ENCODE results near the gene POT1. TPM values are rescaled to one million over a fixed set of nuclear protein-coding genes. Genes with fewer than 3 reads are reported as not detected.
A peak's percentile ranks its signal among the peaks of the same experiment; 100 is the strongest.

Gene POT1
- total and polyA plus RNA-seq, 2 experiments from 2014 or later = 12.0 to 40.4 TPM

DNA sequence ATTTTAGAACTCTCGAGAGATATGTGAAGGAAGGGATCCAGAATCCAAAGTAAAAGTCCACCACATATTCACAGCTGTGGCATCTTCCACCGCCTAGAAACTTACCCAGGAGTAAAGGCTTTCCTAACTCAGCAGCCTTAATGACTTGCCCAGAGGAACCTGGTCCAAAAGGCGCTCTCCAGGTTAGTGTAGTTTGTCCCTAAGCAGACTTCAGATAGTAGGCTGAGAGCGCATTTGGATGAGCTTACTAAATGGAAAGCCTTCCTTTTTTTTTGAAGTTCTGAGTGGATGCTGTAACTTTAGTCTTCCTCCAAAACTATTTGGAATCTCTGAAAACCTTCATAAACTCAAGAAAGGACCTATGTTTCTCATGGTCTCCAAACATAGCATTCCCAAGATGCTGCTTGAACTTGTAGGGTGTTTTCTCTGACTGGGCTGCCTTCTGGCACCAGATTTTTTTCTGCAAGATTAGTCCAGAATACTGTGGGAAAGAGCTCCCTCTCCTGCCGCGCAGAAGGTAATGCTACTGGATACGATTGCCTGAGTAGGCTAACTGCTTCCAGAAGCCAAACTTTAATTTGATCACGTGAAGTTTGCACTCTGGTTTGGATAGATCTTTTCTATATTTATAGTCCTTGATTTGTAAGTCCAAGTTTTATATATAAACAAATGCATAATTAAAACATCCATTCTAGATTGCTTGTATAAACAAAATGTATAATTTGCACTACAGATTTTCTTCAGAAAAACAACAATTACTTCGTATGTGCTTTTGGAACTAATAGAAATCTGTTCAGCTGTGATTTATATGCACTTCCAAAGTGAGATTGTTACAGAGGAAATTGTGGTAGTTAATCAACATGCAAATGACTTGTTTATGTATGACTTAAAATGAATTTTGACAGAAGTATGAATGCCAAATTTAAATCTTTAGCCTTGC lies 144.5 kb downstream of the POT1 start:
- Histone ChIP-seq H3K27me3 (ENCODE audit: insufficient read depth) (no peaks in the 10 kb centered on the region), H3K4me1 (ENCODE audit: insufficient read depth) (peaks cover 25% of the 10 kb centered on the region), H3K9me2 (ENCODE audit: insufficient read depth) (peaks cover 12% of the 10 kb centered on the region; the same call in 1 of the 2 replicates), H3K79me2 (replicated peaks; ENCODE audit: insufficient read depth) (no peaks in the 10 kb centered on the region), H2AFZ (no peak overlapping the region), H3K27ac (ENCODE audit: low read depth) (no peak overlapping the region), H3K4me2 (no peak overlapping the region), H3F3A (replicated peaks; ENCODE audit: low read depth) (no peaks in the 10 kb centered on the region), H4K20me1 (replicated peaks; ENCODE audit: insufficient read depth) (no peaks in the 10 kb centered on the region), H3K4me3 (no peak overlapping the region), H3K36me3 (ENCODE audit: insufficient read depth) (no peaks in the 10 kb centered on the region)
- no peak overlapping the region for H3K4me3 Mint-ChIP-seq
- ATAC-seq (peak; percentile 93), DNase-seq (ENCODE audit: low spot score) (peak; percentile 80)
- H3K9me3 Mint-ChIP-seq = no peaks in the 10 kb centered on the region
- no peaks in the 10 kb centered on the region for H3K36me3 Mint-ChIP-seq (ENCODE audit: low read depth)
- peaks cover 2% of the 10 kb centered on the region for H3K27me3 Mint-ChIP-seq (ENCODE audit: insufficient read depth, low read depth, poor library complexity)
- TF ChIP-seq, protein P1, sequence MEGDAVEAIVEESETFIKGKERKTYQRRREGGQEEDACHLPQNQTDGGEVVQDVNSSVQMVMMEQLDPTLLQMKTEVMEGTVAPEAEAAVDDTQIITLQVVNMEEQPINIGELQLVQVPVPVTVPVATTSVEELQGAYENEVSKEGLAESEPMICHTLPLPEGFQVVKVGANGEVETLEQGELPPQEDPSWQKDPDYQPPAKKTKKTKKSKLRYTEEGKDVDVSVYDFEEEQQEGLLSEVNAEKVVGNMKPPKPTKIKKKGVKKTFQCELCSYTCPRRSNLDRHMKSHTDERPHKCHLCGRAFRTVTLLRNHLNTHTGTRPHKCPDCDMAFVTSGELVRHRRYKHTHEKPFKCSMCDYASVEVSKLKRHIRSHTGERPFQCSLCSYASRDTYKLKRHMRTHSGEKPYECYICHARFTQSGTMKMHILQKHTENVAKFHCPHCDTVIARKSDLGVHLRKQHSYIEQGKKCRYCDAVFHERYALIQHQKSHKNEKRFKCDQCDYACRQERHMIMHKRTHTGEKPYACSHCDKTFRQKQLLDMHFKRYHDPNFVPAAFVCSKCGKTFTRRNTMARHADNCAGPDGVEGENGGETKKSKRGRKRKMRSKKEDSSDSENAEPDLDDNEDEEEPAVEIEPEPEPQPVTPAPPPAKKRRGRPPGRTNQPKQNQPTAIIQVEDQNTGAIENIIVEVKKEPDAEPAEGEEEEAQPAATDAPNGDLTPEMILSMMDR (conservative IDR thresholded peaks at IDR 0.05; ENCODE audit: low read depth in 2 of 2) = peak; percentile 94 to 96
- no peak for TF ChIP-seq NANOG (IDR thresholded peaks at IDR 0.05; ENCODE audit: borderline replicate concordance)
- H3K27ac Mint-ChIP-seq = no peak overlapping the region
- peaks cover 25% of the 10 kb centered on the region for H3K4me1 Mint-ChIP-seq

DNA sequence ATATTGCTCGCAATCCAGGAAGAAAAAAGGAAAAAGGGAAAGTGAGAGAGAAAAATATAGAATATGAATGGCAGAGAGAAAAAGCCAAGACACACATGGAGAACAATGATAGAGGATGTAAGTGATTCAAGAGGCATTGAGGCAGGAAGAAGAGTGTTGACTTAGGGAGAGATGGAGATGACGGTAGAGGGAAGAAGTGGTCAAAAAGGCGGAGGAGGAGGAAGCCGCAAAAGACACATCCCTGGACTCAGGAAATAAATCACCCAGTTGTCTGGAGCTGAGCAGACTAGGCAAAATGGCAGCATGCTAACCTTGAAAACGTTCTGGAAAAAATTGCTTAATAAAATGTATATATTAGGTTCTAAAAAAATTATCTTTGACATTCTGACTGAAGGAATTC lies 146.4 kb downstream of the POT1 start:
- Histone ChIP-seq H3K4me2 (peak overlapping the region; percentile 13), H3K9me2 (ENCODE audit: insufficient read depth) (peaks cover 12% of the 10 kb centered on the region; the same call in 1 of the 2 replicates)
- TF ChIP-seq, protein P2, sequence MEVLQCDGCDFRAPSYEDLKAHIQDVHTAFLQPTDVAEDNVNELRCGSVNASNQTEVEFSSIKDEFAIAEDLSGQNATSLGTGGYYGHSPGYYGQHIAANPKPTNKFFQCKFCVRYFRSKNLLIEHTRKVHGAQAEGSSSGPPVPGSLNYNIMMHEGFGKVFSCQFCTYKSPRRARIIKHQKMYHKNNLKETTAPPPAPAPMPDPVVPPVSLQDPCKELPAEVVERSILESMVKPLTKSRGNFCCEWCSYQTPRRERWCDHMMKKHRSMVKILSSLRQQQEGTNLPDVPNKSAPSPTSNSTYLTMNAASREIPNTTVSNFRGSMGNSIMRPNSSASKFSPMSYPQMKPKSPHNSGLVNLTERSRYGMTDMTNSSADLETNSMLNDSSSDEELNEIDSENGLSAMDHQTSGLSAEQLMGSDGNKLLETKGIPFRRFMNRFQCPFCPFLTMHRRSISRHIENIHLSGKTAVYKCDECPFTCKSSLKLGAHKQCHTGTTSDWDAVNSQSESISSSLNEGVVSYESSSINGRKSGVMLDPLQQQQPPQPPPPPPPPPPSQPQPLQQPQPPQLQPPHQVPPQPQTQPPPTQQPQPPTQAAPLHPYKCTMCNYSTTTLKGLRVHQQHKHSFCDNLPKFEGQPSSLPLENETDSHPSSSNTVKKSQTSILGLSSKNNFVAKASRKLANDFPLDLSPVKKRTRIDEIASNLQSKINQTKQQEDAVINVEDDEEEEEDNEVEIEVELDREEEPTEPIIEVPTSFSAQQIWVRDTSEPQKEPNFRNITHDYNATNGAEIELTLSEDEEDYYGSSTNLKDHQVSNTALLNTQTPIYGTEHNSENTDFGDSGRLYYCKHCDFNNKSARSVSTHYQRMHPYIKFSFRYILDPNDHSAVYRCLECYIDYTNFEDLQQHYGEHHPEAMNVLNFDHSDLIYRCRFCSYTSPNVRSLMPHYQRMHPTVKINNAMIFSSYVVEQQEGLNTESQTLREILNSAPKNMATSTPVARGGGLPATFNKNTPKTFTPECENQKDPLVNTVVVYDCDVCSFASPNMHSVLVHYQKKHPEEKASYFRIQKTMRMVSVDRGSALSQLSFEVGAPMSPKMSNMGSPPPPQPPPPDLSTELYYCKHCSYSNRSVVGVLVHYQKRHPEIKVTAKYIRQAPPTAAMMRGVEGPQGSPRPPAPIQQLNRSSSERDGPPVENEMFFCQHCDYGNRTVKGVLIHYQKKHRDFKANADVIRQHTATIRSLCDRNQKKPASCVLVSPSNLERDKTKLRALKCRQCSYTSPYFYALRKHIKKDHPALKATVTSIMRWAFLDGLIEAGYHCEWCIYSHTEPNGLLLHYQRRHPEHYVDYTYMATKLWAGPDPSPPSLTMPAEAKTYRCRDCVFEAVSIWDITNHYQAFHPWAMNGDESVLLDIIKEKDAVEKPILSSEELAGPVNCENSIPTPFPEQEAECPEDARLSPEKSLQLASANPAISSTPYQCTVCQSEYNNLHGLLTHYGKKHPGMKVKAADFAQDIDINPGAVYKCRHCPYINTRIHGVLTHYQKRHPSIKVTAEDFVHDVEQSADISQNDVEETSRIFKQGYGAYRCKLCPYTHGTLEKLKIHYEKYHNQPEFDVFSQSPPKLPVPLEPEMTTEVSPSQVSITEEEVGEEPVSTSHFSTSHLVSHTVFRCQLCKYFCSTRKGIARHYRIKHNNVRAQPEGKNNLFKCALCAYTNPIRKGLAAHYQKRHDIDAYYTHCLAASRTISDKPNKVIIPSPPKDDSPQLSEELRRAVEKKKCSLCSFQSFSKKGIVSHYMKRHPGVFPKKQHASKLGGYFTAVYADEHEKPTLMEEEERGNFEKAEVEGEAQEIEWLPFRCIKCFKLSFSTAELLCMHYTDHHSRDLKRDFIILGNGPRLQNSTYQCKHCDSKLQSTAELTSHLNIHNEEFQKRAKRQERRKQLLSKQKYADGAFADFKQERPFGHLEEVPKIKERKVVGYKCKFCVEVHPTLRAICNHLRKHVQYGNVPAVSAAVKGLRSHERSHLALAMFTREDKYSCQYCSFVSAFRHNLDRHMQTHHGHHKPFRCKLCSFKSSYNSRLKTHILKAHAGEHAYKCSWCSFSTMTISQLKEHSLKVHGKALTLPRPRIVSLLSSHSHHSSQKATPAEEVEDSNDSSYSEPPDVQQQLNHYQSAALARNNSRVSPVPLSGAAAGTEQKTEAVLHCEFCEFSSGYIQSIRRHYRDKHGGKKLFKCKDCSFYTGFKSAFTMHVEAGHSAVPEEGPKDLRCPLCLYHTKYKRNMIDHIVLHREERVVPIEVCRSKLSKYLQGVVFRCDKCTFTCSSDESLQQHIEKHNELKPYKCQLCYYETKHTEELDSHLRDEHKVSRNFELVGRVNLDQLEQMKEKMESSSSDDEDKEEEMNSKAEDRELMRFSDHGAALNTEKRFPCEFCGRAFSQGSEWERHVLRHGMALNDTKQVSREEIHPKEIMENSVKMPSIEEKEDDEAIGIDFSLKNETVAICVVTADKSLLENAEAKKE (CRISPR knock-in tag; IDR thresholded peaks at IDR 0.05) = no peak
- TF ChIP-seq ZNF331 (CRISPR knock-in tag; IDR thresholded peaks at IDR 0.05; ENCODE audit: low read depth) = no peak
- TF ChIP-seq ZNF114 (CRISPR knock-in tag; IDR thresholded peaks at IDR 0.05) = no peak
- no peak for TF ChIP-seq EZH2 (IDR thresholded peaks at IDR 0.05; ENCODE audit: low read depth, unreplicated experiment)
- TF ChIP-seq, protein P3, sequence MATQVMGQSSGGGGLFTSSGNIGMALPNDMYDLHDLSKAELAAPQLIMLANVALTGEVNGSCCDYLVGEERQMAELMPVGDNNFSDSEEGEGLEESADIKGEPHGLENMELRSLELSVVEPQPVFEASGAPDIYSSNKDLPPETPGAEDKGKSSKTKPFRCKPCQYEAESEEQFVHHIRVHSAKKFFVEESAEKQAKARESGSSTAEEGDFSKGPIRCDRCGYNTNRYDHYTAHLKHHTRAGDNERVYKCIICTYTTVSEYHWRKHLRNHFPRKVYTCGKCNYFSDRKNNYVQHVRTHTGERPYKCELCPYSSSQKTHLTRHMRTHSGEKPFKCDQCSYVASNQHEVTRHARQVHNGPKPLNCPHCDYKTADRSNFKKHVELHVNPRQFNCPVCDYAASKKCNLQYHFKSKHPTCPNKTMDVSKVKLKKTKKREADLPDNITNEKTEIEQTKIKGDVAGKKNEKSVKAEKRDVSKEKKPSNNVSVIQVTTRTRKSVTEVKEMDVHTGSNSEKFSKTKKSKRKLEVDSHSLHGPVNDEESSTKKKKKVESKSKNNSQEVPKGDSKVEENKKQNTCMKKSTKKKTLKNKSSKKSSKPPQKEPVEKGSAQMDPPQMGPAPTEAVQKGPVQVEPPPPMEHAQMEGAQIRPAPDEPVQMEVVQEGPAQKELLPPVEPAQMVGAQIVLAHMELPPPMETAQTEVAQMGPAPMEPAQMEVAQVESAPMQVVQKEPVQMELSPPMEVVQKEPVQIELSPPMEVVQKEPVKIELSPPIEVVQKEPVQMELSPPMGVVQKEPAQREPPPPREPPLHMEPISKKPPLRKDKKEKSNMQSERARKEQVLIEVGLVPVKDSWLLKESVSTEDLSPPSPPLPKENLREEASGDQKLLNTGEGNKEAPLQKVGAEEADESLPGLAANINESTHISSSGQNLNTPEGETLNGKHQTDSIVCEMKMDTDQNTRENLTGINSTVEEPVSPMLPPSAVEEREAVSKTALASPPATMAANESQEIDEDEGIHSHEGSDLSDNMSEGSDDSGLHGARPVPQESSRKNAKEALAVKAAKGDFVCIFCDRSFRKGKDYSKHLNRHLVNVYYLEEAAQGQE (IDR thresholded peaks at IDR 0.05; ENCODE audit: unreplicated experiment) = no peak
- TF ChIP-seq CREB1 (CRISPR knock-in tag; IDR thresholded peaks at IDR 0.05; ENCODE audit: low read depth) = no peak

More for the DNA sequence above, 146.4 kb downstream of the POT1 start:
- H3K4me1 ChIP-seq (ENCODE audit: insufficient read depth) = peaks cover 25% of the 10 kb centered on the region
- H3K27me3 Mint-ChIP-seq (ENCODE audit: insufficient read depth, low read depth, poor library complexity) = peaks cover 2% of the 10 kb centered on the region
- no peaks in the 10 kb centered on the region for H3K36me3 Mint-ChIP-seq (ENCODE audit: low read depth)
- no peaks in the 10 kb centered on the region for H3K9me3 Mint-ChIP-seq
- no peaks in the 10 kb centered on the region for H3K79me2 ChIP-seq (replicated peaks; ENCODE audit: insufficient read depth)
- no peak overlapping the region for H3K4me3 Mint-ChIP-seq
- no peaks in the 10 kb centered on the region for H3K27me3 ChIP-seq (ENCODE audit: insufficient read depth)
- no peaks in the 10 kb centered on the region for H3K36me3 ChIP-seq (ENCODE audit: insufficient read depth)
- no peak overlapping the region for H3K27ac Mint-ChIP-seq
- peak overlapping the region; percentile 91 for H2AFZ ChIP-seq
- H4K20me1 ChIP-seq (replicated peaks; ENCODE audit: insufficient read depth) = no peaks in the 10 kb centered on the region
- H3K27ac ChIP-seq (ENCODE audit: low read depth) = peak overlapping the region; percentile 80; the same call in 1 of the 2 replicates
- no peak for ATAC-seq
- H3K4me1 Mint-ChIP-seq = peaks cover 25% of the 10 kb centered on the region
- no peak for DNase-seq (ENCODE audit: low spot score)
- no peak overlapping the region for H3K4me3 ChIP-seq
- no peaks in the 10 kb centered on the region for H3F3A ChIP-seq (replicated peaks; ENCODE audit: low read depth)

All from GM23338 (cell line).